CD4-positive, alpha-beta T cell treated with Interleukin-21 for 1 hour (primary cell): ENCODE results near the gene MCAT.

Source experiments
- DNase-seq: peaks from one replicate; pipeline ENCODE4 v3.0.0-alpha.2; 2020

Gene MCAT

GRCh38 chr22:43172191-43172590 is 29.0 kb upstream of the MCAT start:
- no peak for DNase-seq

DNA sequence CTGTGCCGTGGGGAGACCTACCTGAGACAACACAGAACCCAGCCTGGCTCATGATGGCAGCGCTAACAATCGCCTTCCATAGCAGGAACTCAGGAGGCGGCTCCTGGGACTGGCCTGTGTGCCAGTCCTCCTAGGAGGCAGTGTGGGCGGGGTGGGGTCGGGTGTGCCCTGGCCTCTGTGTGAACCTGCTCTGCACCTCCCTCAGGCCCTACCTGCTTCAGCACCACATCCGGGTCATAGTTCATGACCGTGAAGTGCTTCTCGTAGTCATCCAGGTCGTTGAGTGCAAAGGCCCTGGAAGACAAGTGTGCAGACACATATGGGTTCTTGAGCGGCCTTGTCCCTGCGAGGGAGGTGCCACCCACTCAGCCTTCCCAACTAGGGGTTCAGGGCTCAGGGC is 28.4 kb upstream of the MCAT start:
- DNase-seq, result no peak

DNA sequence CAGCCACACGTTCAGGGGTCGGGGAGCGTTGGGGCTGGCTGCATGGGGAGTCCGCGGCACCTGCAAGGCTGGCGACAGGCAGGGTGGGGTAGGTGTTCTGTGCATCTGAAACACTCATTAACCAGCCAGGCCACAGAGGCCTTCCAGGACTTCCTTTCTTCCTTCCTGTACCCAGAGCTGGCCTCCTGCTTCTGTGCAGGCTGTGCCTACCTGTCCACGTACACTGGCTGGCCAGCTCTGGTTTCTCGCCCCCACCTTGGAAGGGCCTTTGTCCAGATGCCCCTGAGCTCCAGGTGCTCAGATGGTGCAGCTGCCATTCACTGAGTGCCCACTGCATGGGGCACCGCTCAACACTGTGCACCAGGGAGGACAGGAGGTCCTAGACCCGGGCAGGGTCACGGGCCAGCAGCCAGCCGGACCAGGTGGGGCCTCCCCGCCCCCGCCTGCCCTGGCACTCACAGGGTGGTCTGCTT is 27.9 kb upstream of the MCAT start:
- no peak for DNase-seq

DNA sequence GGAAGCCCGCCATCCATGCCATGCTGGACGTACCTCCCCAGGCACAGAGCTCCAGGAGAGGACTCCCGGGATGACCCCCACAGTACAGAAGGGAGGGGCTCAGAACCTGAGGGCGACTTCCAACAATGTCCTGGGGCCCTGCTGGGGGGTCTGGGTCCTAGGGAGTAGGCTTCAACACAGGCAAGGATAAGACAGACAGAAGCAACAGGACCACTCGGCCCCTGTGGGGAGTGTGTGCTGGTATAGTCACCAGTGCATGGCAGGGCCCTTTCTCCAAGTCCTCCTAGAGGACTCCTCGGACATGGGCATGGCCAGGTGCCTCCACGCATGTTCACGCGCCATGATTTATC is 26.9 kb upstream of the MCAT start:
- DNase-seq, result no peak

- DNase-seq, result no peak
Observed at GRCh38 chr22:43169310-43170130, 26.3 kb upstream of the MCAT start.

GRCh38 chr22:43168471-43169309 is 25.5 kb upstream of the MCAT start:
- DNase-seq, result no peak

DNA sequence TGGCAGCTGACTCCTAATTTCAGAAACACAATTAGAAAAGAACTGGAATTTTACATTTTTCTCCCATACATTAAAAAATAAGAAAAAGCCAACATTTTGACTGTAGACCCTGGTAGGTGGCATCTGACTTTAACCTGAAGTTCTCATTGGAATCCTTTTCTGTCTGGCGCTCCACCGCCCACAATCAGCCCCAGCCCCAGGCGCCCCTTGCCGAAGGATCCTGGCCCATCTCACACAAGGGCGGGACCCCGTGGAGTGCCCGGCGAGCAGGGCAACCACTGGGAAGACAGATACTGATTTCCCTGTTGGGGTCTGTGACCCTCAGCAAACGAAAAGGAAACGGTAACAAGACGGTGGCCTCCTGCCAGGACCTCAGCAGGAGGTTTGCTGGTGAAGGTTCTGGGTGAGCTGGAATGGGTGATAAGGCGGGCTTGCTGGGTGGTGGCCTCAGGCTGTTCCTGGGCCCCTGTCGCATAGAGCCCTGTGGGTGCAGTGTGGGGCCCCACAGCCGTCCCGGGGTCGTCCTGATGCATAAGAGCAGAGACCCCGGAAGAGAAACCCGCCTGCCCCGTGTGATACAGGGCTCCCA is 23.9 kb upstream of the MCAT start:
- no peak for DNase-seq

DNA sequence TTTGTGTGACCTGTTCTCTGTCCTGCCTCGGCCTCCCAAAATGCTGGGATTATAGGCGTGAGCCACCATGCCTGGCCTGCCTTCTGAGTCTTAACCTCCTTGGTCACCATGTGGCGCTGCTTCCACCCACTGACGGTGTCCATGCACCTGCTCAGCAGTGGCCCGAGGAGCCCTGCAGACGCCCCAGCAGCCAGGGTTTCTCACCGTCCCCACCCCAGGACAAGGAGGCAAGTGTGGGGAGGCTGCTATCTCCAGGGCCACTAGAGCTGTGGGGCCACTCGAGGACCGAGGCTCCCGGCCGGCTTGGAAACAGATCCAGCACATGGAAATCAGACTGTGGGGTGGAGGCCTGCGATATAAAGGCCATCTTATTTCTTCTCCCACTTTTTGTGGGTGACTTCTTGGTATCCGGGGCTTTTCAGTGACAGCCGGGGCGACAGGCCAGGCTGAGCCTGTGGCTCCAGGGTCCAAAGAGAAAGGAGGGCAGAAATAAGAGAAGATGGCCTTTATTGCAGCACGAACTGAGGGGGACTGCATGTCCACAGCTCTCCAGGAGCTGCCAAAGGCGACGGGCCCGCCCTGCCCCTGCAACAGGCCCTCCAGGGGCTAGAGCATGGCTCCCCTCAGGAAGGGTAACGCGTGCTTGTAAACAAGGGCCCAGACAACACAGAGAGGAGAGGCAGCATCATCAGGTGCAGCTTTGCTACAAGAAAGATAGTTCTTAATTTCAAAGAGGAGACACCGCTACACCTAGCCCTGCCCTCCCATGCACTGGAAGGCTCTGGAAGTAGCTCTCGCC is 23.1 kb upstream of the MCAT start:
- DNase-seq, result no peak

GRCh38 chr22:43164636-43165035 is 21.4 kb upstream of the MCAT start:
- DNase-seq, result no peak

- DNase-seq, result no peak
Observed at GRCh38 chr22:43163241-43163795, 20.1 kb upstream of the MCAT start.

GRCh38 chr22:43162412-43163150 is 19.4 kb upstream of the MCAT start:
- DNase-seq, result no peak

- DNase-seq, result no peak
Observed at GRCh38 chr22:43160497-43161126, 17.4 kb upstream of the MCAT start.

GRCh38 chr22:43159484-43160178 is 16.4 kb upstream of the MCAT start:
- DNase-seq, result no peak

GRCh38 chr22:43158778-43159483 is 15.7 kb upstream of the MCAT start:
- DNase-seq, result no peak

DNA sequence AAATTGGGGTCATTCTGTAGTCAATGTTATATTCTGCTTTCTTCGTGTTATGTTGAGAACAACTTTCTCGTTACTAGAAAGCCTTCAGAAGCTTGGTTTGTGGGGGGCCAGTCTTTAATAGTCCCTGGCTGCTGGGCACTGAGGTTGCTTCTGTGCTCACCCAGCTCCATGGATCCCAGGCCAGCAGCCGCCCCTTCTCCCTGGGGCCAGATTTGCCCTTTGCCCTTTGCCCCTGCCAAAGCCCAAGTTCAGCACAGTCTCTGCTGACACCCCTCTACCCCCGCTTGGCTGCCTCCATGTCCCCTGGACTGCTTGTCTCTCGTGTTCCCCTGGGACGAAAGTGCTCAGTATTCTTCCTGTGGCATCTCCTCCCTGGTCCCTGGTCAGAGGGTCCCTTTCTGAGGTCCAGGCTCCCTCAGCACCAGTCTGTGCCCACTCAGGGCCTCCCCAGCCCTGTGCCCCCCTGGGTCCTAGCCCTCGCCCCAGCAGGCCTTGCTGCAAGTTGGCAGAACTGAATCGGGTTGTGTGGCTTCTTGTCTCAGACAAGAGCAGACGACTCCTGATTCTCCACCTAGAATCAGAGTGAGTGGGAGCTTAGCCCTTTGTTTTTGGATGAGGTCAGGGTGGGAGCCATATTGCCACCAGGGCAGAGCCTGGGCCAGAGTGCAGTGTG is 14.8 kb upstream of the MCAT start:
- no peak for DNase-seq

- no peak for DNase-seq
Observed at GRCh38 chr22:43156413-43156812, 13.2 kb upstream of the MCAT start.

- DNase-seq, result no peak
Observed at GRCh38 chr22:43155789-43156188, 12.6 kb upstream of the MCAT start.

DNA sequence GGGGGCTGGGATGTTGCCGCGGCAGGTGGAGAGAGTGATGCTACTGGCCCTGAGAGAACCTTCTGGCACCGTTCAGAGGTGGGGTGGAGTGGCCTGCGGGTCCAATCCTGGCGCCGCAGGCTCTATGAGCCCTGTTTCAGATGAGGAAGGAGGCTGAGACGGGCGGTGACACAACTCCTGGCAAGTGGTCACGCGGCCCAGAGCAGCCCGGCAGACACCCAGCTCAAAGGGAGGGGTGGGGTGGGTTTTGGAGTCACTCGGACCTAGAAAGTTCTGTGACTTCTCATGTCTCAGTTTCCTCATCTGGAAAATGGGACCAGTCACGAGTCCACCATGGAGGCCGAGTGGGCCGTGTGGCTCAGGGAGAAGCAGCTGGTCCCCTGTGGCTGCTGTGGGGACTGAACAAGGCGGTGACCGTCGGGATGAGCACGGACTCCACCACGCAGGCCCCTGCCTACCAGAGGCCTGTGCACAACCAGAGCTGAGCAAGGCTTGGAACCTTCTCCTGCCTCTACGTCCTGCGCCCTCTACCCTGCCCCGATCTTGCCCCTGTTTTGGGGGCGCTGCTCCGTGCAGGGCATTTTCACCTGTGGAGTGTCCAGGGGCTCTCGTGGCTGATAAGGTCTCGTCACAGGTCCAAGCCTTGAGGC is 11.8 kb upstream of the MCAT start:
- DNase-seq, result no peak

- DNase-seq, result no peak
Observed at GRCh38 chr22:43153899-43154298, 10.7 kb upstream of the MCAT start.
